Loucy (cell line): ENCODE results near the gene RCOR1.

ENCODE experiments used
- H2AFZ ChIP-seq: fragments of 200-600 bp; sonication (generic); 2 replicates; pipeline ENCODE4 v1.6.0; 2016; ENCODE audit warnings: antibody characterized with exemption, mild to moderate bottlenecking, low read length, moderate library complexity
- H3F3A ChIP-seq: fragments of 200-600 bp; 2 replicates; pipeline ENCODE4 v1.6.0; 2016; ENCODE audit warnings: antibody characterized with exemption, low read depth, mild to moderate bottlenecking
- H3K27me3 ChIP-seq: fragments of 200-600 bp; sonication (generic); 2 replicates; pipeline ENCODE4 v1.6.1; 2014; ENCODE audit warnings: low read length, mild to moderate bottlenecking; ENCODE audit not compliant: insufficient read depth, poor library complexity, severe bottlenecking
- H3K36me3 ChIP-seq: fragments of 200-600 bp; sonication (generic); 2 replicates; pipeline ENCODE4 v1.6.1; 2016; ENCODE audit warnings: low read length; ENCODE audit not compliant: insufficient read depth
- H3K4me1 ChIP-seq: fragments of 200-600 bp; sonication (generic); 2 replicates; pipeline ENCODE4 v1.5.1; 2014; ENCODE audit warnings: low read length, mild to moderate bottlenecking; ENCODE audit not compliant: insufficient read depth, poor library complexity, severe bottlenecking
- H3K4me2 ChIP-seq: fragments of 200-600 bp; sonication (generic); 2 replicates; pipeline ENCODE4 v1.6.0; 2014; ENCODE audit warnings: antibody characterized with exemption, low read length, low read depth, mild to moderate bottlenecking; ENCODE audit not compliant: poor library complexity, severe bottlenecking
- H3K4me3 ChIP-seq: fragments of 200-600 bp; sonication (generic); 2 replicates; pipeline ENCODE4 v1.5.1; 2014; ENCODE audit warnings: low read length, mild to moderate bottlenecking, mixed read lengths; ENCODE audit not compliant: poor library complexity, severe bottlenecking
- H3K79me2 ChIP-seq: fragments of 200-600 bp; sonication (generic); 2 replicates; pipeline ENCODE4 v1.6.1; 2014; ENCODE audit warnings: low read length; ENCODE audit not compliant: insufficient read depth
- H3K9ac ChIP-seq: fragments of 200-600 bp; sonication (generic); 2 replicates; pipeline ENCODE4 v1.6.0; 2014; ENCODE audit warnings: mild to moderate bottlenecking, low read depth, low read length, moderate library complexity; ENCODE audit not compliant: poor library complexity, severe bottlenecking
- H3K9me2 ChIP-seq: fragments of 200-600 bp; sonication (generic); replicated peaks from 2 replicates; pipeline ENCODE4 v1.6.1; 2016; ENCODE audit warnings: low read depth, low read length, mixed read lengths
- H3K9me3 ChIP-seq: fragments of 200-600 bp; sonication (generic); 2 replicates; pipeline ENCODE4 v1.6.1; 2014; ENCODE audit warnings: mild to moderate bottlenecking, antibody characterized with exemption, low read length, low read depth; ENCODE audit not compliant: insufficient read depth
- H4K20me1 ChIP-seq: fragments of 200-600 bp; sonication (generic); 2 replicates; pipeline ENCODE4 v1.6.0; 2014; ENCODE audit warnings: antibody characterized with exemption, low read length, mild to moderate bottlenecking; ENCODE audit not compliant: insufficient read depth, poor library complexity, severe bottlenecking
- EZH2phosphoT487 ChIP-seq: fragments of 200-600 bp; IDR thresholded peaks from 2 replicates; pipeline ENCODE4 v1.6.1; 2018; ENCODE audit warnings: antibody characterized with exemption, mild to moderate bottlenecking, moderate library complexity, borderline replicate concordance
- TF ChIP-seq, protein P1 (sequence below): fragments of 200-600 bp; sonication (generic); conservative IDR thresholded peaks from 2 replicates; pipeline ENCODE4 v1.5.1; 2014; ENCODE audit warnings: mild to moderate bottlenecking, antibody characterized with exemption, low read length

Gene RCOR1

DNA sequence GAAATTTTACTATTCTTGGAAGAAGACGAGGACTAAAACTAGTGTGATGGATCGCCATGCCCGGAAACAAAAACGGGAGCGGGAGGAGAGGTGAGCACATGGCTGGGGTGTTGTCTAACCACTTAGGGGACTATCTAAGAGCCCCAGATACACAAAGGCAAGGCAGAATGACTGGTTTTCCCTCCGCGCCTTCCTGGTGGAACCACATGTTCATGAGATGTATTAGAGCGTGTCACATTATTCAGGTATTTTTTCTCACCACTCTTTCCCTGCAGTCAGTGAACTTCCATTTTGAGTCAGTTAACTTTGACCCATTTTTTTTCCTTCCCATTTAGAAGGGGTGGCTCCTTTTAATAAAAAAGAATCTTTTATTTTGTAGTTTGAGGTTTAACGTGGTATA lies 116.0 kb downstream of the RCOR1 start:
- H3F3A ChIP-seq = no peaks in the 10 kb centered on the region
- H3K9ac ChIP-seq = no peak overlapping the region
- no peak overlapping the region for H2AFZ ChIP-seq
- H3K9me2 ChIP-seq = no peaks in the 10 kb centered on the region
- H3K4me3 ChIP-seq = no peak overlapping the region
- no peaks in the 10 kb centered on the region for H3K9me3 ChIP-seq
- no peak overlapping the region for H3K4me2 ChIP-seq
- H3K4me1 ChIP-seq = no peaks in the 10 kb centered on the region
- peaks cover 68% of the 10 kb centered on the region for H3K36me3 ChIP-seq
- no peaks in the 10 kb centered on the region for H3K27me3 ChIP-seq
- TF ChIP-seq, protein P1, sequence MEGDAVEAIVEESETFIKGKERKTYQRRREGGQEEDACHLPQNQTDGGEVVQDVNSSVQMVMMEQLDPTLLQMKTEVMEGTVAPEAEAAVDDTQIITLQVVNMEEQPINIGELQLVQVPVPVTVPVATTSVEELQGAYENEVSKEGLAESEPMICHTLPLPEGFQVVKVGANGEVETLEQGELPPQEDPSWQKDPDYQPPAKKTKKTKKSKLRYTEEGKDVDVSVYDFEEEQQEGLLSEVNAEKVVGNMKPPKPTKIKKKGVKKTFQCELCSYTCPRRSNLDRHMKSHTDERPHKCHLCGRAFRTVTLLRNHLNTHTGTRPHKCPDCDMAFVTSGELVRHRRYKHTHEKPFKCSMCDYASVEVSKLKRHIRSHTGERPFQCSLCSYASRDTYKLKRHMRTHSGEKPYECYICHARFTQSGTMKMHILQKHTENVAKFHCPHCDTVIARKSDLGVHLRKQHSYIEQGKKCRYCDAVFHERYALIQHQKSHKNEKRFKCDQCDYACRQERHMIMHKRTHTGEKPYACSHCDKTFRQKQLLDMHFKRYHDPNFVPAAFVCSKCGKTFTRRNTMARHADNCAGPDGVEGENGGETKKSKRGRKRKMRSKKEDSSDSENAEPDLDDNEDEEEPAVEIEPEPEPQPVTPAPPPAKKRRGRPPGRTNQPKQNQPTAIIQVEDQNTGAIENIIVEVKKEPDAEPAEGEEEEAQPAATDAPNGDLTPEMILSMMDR = no peak
- H3K79me2 ChIP-seq = no peaks in the 10 kb centered on the region; the same call in 1 of the 2 replicates
- H4K20me1 ChIP-seq = no peaks in the 10 kb centered on the region

DNA sequence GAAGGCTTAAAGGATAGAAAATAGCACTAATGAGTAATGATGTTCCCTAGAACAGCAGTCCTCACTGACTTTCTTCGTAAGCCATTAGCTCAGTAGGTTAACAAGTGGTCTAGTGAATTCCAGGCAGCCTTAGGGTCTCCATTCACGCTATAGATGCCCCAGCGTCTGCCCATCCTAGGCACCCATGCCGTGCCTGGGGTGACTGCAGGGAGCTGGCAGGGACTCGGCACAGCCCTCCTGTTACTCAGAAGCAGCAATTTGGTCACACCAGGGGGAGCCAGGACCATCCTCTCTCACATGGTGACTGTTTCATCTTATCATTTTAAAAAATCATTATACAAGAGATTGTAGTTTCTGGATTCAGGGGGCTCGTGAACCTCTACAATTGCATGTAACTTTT lies 118.8 kb downstream of the RCOR1 start:
- Histone ChIP-seq H3K4me3 (no peak overlapping the region), H3K9ac (no peak overlapping the region), H4K20me1 (no peaks in the 10 kb centered on the region), H3F3A (no peaks in the 10 kb centered on the region), H3K36me3 (peaks cover 70% of the 10 kb centered on the region), H3K79me2 (no peaks in the 10 kb centered on the region), H3K9me3 (no peaks in the 10 kb centered on the region), H3K9me2 (no peaks in the 10 kb centered on the region), H3K4me2 (no peak overlapping the region), H3K4me1 (peaks cover 6% of the 10 kb centered on the region), H2AFZ (no peak overlapping the region), H3K27me3 (no peaks in the 10 kb centered on the region)
- TF ChIP-seq, protein P1 = no peak
- no peak for TF ChIP-seq EZH2phosphoT487

DNA sequence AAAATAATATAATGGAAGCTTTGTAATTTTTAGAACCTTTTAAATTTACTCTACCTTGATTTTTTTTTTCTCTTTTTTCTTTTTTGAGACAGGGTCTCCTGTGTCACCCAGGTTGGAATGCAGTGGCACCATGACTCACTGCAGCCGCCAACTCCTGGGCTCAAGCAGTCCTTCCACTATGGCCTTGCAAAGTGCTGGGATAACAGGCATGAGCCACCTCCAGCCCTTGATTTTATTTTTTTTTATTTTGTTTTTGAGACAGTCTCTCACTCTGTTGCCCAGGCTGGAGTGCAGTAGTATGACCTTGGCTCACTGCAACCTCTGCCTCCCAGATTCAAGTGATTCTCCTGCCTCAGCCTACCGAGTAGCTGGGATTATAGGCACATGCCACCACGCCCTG lies 119.5 kb downstream of the RCOR1 start:
- H3K27me3 ChIP-seq = no peaks in the 10 kb centered on the region
- H2AFZ ChIP-seq = no peak overlapping the region
- no peak overlapping the region for H3K4me2 ChIP-seq
- H3K9me3 ChIP-seq = no peaks in the 10 kb centered on the region
- H4K20me1 ChIP-seq = no peaks in the 10 kb centered on the region
- H3K9ac ChIP-seq = no peak overlapping the region
- TF ChIP-seq EZH2phosphoT487 = no peak
- TF ChIP-seq, protein P1 = no peak
- 0 out of 2 replicates have a peak, but pooled peaks cover 2% of the 10 kb centered on the region for H3F3A ChIP-seq
- peaks cover 14% of the 10 kb centered on the region for H3K4me1 ChIP-seq
- H3K79me2 ChIP-seq = no peaks in the 10 kb centered on the region
- H3K4me3 ChIP-seq = no peak overlapping the region
- H3K36me3 ChIP-seq = peaks cover 73% of the 10 kb centered on the region
- H3K9me2 ChIP-seq = no peaks in the 10 kb centered on the region
